Epithelial cell of proximal tubule (primary cell): ENCODE data around the gene ADAMTSL5. TPM values are rescaled to one million over a fixed set of nuclear protein-coding genes. Genes with fewer than 3 reads are reported as not detected.
"Not testable (repeated sequence)": the region's sequence is repeated elsewhere in the genome, so short reads cannot be mapped to it uniquely, and the experiment has no call there.

Experiments
- DNase-seq: peaks from one replicate; pipeline ENCODE4 v3.0.0-alpha.2; 2011; ENCODE audit warnings: low read depth
- H3K4me3 ChIP-seq: 2 replicates; pipeline ENCODE4 v1.5.1; 2011; ENCODE audit warnings: low read depth, mild to moderate bottlenecking, low read length
- total RNA-seq: library from RNA; depleted of rRNA; stranded (reverse); fragments of >200 nt; gene quantifications from 2 replicates; pipeline ENCODE4 v1.2.3, GENCODE V29; 2015
- TF ChIP-seq, protein P1 (sequence below): conservative IDR thresholded peaks from 2 replicates; pipeline ENCODE4 v1.5.1; 2012; ENCODE audit warnings: low read depth, mild to moderate bottlenecking, low read length

Gene ADAMTSL5
- total RNA-seq, 1 donor from 2014 or later = 0.23 TPM

DNA sequence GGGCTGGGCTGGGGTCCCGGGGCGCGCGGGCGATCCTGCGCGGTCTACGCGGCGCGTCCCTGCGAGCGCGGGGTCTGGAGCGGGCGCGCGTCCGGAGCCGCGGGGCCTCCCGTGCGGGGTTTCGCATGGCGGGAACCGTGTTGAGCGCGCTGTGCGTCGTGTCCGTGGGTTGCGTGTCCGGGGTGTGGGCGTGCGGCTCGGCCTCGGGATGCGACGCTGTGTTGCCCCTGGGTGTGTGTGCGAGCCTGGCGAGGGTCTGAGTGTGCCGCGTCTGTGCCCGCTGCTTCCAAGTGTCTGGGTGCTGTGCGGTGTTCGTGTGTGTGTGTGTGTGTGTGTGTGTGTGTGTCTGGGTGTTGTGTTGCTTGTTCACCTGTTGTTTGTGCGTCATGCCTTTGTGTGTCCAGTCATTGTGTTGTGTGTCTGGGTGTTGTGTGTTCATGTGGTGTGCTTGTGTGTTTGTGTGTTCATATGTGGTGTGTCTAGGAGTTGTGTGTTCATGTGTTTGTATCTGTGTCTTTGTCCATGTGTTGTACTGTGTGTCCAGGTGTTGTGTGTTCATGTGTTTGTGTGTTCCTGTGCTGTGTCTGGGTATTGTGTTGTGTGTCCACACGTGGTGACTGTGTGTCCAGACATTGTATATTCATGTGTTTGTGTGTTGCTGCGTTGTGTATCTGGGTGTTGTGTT, 11.6 kb upstream of the ADAMTSL5 start:
- TF ChIP-seq, protein P1, sequence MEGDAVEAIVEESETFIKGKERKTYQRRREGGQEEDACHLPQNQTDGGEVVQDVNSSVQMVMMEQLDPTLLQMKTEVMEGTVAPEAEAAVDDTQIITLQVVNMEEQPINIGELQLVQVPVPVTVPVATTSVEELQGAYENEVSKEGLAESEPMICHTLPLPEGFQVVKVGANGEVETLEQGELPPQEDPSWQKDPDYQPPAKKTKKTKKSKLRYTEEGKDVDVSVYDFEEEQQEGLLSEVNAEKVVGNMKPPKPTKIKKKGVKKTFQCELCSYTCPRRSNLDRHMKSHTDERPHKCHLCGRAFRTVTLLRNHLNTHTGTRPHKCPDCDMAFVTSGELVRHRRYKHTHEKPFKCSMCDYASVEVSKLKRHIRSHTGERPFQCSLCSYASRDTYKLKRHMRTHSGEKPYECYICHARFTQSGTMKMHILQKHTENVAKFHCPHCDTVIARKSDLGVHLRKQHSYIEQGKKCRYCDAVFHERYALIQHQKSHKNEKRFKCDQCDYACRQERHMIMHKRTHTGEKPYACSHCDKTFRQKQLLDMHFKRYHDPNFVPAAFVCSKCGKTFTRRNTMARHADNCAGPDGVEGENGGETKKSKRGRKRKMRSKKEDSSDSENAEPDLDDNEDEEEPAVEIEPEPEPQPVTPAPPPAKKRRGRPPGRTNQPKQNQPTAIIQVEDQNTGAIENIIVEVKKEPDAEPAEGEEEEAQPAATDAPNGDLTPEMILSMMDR = no peak
- no peak overlapping the region for H3K4me3 ChIP-seq
- DNase-seq = no peak

DNA sequence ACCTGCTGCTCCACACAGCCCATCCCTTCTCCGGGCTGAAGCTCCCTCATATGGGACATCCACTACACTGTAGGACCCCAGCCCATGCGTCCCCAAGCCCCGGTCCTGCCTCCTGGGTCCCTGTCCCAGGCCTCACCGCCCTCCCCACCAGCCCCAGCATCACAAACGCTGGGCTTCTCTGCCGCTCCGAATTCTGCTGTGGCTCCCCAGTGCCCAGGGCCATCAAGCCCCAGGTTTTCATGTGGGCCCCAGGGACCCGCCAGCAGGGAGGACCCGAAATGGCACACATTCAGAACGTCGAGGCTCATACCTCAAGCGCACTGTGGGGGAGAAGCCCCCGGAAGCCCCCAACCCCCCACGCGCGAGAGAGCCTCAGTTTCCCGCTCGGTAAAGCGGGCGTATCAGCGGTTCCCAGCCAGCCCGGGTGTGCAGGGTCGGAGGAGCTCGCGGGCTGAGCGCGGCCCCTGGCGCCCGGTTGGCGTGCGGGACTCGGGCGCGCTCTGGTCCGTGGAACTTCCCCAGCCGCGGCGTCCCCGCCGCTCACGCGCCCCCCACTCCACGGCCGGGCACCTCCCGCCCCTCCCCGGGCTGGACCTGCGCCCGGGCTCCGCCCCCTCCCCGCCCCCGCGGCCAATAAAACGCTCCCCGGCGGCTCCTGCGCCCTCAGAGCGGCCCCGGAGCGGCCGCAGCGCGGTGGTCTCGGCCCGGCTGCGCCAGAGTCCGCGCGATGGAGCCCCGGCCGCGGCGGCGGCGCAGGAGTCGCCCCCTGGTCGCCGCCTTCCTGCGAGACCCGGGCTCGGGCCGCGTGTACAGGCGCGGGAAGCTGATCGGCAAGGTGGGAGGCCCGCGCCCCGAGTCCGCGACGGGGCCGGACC, 10.8 kb upstream of the ADAMTSL5 start, which contains the start of gene PLK5:
Gene PLK5 (plus strand): TSS at position 666 of the 875 bp plus-strand sequence. CDS start 2,920 bp downstream, outside the sequence.
- no peak for DNase-seq
- TF ChIP-seq, protein P1 = no peak
- no peak within 1 kb of the TSS for H3K4me3 ChIP-seq

DNA sequence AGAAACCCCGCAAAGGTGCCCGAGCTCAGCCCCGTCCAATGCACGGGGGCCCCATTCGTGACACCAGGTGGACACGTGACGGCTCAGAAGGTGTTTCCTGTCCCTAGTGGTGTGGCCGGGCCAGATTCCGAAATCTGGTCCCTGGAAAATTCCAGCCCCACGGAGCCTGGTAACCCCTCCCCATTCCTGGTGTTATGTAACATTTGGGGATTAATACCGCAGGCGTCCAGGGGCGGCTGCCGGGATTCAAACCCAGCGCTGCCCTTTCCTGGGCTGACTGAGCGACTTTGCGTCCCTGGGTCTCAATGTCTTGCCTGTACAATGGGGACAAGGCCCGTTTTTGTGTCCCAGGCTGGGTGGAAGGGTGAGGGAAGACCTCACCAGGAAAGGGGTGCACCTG, 10.0 kb upstream of the ADAMTSL5 start:
- no peak overlapping the region for H3K4me3 ChIP-seq
- no peak for DNase-seq
- TF ChIP-seq, protein P1 = no peak

DNA sequence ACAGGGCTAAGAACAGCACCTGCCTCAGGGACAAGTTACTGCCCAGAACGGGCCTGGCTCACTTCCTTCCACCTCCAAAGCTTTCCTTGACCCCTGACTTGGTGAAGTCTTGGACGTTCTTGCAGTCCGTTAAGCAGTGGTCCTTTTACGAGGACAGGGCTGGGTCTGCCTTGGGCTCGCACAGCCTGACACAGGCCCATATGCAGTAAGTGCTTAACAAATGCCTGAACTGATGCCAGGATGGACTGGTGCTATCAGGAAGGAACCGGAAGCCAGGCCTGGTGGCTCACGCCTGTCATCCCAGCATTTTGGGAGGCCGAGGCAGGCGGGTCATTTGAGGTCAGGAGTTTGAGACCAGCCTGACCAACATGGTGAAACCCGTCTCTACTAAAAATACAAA, 9.2 kb upstream of the ADAMTSL5 start:
- DNase-seq = no peak
- no peak overlapping the region for H3K4me3 ChIP-seq
- TF ChIP-seq, protein P1 = no peak

DNA sequence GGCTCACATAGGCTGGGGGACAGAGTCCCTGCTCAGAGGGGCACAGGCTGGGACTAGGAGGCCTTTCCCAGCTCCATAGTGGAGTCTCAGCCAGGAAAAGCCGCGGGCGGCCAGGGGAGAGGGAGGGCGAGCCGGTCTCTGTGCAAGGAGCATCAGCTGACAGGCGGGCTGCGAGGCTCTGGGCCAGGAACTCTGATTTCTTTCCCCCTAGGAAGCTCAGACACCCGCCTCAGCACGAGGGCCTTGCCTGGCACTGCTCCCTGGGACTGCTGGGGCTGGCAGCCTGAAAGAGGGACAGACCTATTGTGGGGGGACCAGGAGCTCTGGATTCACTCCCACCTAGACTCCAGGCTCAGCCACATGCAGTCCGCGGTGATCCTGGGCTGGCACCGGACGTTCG, 8.8 kb upstream of the ADAMTSL5 start:
- TF ChIP-seq, protein P1 = no peak
- no peak overlapping the region for H3K4me3 ChIP-seq
- DNase-seq = no peak

DNA sequence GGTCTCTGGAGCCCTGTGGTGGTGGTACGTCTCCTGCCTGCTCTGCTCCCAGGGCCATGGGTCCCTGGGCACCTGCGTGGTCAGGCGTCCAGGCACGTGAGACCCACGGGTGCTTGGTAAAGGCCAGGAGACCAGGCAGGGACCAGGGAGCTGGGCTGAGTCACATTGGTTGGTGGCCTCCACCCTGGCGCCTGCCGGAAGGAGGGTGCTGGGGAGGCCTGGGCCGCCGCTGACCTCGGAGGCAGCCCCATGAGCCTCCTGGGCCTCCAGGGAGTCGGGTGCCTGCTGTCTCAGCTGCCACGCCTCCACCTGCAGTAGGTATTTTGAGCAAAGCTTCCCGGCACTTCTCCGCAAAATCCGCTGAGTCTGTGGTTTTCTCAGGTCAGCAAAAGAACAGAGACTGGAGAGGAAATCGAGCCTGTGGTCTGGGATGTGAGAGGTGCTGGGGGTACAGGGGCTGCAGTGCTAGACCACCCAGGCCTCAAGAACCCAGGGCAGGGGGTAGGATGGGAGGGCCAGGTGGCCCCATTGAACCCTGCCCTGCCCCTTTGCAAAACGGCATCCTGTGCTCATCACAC, 7.5 kb upstream of the ADAMTSL5 start:
- no peak overlapping the region for H3K4me3 ChIP-seq
- TF ChIP-seq, protein P1 = no peak
- no peak for DNase-seq

DNA sequence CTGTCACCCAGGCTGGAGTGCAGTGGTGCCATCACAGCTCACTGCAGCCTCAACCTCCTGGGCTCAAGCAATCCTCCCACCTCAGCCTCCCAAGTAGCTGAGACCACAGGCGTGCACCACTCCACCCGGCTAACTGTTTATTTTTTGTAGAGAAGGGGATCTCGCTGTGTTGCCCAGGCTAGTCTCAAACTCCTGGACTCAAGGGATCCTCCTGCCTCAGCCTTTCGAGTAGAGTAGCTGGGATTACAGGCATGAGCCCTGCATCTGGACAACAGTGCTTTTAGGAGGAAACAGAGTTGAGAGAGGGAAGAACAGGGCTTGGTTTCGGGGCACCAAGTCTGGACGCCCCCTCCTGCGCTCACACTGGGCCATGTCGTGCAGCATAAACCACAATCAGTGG, 7.0 kb upstream of the ADAMTSL5 start:
- H3K4me3 ChIP-seq, DNase-seq: not testable (repeated sequence)
